Inflammatory macrophage treated with lipopolysaccharide for 1 hour (primary cell): ENCODE data around the gene TEKT5.
A peak's percentile ranks its signal among the peaks of the same experiment; 100 is the strongest.

Source experiments
- DNase-seq, 2 donors: peaks; one replicate each; pipeline ENCODE4 v3.0.0-alpha.2; 2020 to 2022

The TEKT5 gene

DNA sequence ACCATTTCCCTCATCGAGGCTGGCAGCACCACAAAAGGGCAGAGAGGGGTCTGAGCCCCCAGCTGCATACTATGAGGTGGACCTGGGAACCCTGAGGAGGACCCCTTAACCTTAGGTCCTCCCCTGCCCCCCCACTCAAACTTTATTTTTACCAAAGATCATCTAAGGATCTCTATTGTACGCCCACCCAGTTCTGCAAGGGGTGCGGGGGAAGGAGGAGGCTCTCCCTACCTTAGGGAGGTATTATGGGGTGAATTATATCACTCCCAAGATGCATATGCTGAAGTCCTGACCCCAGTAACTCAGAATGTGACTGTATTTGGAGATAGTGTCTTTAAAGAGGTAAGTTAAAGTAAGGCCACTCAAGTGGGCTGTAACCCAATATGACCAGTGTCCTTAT is 87.6 kb downstream of the TEKT5 start:
- DNase-seq: no peak

DNA sequence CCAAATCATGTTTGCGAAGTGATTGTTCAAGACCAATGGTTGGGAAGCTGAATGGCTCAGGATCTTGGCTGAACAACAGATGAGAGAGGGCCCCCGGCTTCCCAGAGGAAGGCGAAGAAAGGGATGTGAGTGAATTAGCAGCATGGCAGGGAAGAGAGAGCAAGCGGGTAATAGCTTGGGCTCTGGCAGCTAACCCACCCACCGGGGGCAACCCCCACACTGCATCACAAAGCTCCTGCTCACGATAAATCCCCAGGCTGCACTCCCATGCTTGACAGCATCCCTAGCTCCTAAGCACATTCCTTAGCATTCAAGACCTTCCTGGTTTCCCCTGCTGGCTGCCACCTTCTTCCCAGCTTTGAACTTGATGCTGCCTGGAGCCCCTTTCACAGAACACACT is 88.1 kb downstream of the TEKT5 start:
- DNase-seq: no peak

DNA sequence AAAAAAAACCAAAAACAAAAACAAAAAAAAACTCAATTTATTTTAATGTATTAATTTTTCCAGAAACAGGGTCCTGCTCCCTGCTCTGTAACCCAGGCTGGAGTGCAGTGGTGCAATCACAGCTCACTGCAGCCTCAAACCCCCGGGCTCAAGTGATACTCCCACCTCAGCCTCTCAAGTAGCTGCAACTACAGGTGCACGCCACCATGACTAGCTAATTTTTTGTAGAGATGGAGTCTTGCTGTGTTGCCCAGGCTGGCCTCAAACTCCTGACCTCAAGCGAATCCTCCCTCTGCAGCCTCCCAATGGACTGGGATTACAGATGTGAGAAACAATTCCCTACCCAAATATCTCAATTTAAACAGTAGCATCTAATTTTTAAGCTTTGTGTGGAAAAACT is 89.1 kb downstream of the TEKT5 start:
- DNase-seq: no peak

DNA sequence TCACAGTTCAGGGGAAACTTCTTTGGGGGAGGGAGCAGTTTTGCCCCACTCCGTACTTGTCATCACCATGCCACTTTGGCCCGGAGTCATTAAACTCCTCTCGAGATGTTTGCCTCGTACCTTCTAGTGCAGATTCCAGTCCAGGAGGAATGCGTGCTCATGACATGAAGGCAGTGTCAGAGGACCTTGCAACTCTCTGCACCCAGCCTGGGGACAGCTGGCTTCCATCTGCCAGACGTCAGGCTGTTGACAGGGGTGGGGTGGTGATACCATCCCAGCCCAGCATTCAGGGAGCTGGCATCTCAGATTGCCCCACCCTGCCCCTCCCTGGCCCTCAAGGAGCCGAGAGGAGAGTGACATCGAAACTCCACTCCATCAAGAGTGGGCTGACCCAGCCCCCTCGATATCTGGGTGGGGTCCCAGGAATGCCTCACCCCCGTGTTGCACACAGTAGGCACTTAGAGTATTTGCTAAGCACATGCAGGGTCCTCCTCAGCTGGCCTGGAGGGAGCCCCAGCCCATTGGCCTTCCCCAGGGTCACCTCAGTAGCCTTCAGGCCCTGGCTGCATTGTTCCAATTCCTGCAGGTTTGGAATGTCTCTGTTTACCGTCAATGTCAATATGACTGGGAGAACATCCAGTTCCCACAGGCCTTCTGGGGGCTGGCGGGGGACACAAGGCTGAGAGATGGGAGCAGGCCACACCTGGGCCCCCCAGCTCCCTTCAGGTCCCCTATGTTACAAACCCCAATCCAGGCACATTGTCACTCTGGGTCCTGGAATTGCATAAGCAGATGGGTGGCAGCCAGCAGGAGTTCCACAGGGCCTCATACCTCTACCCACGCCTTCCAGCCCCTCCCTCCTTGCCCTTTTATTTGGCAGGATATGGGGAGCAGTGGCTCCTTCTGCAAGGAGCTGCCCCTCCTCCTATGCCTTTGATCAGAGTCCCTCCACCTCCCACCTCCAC is 93.0 kb downstream of the TEKT5 start:
- no peak for DNase-seq

DNA sequence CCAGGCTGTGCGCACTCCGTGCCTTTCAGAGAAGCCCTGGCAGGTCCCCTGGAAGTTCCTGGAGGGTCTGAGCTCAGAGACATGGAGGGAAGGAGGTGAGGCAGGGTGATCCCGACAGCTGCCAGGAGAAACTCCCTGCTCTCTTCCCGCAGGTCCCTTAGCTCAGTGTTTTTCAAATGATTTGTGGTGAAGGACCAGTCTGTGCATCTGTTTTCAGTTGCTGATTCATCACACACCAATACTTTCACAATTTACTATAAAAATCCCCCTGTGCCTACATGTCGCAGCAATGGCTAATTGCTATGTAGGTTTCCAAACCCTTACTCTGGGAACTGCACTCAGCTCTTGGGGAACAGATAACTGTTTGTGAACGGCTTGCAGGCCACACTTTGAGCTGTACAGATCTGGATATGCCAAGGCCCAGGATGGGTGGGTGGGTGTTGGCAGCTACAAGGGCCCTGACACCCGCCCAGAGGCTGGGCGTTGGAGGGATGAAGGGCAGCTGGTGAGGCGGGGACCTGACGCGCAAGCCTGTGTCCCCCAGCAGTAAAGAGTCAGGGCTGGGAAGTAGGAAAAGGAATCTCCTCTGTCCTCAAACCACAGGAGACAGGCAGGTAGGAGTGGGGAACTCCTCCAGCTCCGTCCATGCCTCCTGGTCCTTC is 93.8 kb downstream of the TEKT5 start:
- peak in 1 of 2 donors; percentile 10 for DNase-seq

DNA sequence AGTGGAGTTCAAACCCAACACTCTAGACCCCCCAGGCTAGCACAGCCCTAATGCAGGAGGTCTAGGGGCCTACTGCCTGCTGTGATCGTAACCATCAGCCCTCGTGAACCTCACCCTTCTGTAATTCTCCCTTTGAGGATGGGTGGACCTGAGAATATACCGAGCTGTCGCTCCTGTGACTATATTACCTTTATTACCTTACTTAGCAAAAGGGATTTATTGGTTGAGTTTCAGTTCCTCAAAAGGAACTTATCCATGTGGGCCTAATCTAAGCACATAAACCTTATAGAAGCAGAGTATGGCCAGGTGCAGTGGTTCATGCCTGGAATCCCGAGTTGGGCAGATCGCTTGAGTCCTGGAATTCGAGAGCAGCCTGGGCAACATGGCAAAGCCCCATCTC is 95.1 kb downstream of the TEKT5 start:
- no peak for DNase-seq

DNA sequence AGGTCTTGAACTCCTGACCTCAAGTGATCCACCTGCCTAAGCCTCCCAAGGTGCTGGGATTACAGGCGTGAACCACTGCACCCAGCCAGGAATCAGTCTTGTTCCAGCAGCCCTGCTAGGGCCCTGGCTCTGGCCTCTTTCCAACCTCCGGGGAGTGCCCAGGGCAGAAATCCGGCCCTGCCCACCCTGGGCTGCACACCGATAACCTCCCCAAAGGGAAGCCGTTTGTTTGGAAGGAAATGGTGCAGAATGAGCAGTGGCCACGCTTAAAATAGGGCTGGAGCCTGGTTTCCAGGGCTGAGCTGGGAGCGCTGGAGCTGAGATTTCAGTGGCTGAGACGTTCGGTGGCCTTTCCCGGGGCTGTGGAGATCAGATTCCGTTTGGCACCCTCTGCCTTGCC is 96.6 kb downstream of the TEKT5 start:
- no peak for DNase-seq

DNA sequence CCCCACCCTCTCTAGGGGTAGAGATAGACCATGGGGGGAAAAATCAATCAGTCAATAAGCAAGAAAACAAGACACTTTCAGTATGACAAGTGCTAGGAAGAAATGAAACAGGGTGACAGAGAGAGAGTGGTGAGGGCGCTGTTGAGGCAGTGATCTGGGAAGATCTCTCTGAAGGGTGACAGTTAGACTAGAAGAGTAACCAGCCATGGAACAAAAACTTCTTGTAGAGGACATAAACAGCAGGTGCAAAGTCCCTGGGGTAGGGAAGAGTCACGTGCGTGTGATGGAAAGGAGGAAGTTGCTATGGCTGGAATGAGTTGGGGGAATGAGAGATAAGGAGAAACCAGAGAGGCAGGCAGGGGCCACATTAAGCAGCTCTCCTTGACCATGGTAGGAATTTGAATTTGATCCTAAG is 97.5 kb downstream of the TEKT5 start:
- DNase-seq: no peak

DNA sequence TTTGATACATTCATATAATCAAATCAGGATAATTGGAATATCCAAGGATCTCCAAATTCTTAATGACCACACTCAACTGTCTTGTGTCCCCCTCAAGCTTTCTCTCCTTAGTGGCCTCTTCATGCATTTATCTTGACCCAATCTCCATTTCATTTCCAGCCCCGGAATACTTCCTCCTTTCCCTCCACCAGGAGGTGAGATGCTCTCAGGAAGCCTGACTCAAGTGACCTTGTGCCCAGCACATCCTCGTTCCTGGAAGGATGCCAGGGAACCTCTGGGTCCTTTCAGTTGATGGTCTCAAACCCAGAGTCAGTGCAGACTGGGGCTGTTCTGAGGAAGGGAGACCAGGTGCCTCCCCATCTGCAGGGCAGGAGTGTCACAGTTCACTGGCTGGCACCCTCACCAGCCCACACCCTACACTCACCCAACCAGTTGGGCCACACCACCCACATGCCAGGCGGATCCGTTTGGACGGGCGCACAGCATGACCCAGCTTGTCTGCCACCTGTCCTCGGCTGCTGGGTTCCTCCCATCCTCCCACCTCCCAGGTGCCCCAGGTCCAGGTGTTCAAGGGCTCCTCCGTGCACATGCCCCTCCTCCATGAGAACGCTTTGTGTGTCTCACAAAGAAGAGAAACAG is 100.3 kb downstream of the TEKT5 start:
- no peak for DNase-seq

DNA sequence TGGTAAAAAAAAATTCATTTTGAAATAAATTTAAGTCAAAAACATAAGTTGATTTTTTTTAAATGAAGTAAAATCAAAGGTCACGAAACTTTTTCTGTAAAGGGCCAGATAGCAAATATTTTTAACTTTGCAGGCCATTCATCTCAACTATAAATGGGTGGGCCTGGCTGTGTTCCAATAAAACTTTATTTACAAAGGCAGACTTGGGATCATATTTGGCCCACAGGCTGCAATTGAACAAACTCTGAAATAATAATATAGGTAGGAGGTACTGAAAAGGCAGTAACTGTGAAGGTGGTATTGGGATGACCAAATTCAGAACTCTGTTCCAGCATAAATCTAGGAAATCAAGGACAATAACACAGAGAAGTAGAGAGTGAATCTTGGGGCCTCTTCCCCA is 102.1 kb downstream of the TEKT5 start:
- DNase-seq: no peak

DNA sequence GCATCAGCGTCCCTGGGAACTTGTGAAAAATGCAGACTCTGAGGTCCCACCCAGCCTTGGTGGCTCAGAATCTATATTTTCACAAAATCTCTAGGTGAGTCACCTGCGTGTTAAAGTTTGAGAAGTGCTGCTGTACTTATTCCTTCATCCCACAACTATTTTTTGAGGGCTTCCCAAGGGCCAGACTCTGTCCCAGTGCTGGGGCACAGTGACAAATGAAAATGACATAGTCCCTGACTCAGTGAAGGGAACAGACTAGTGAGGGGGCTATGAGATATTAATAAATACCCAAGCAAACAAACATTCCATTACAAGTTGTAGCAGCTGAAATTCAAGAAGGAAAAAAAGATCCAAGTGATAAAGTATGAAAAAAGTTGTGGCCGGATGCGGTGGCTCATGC is 104.4 kb downstream of the TEKT5 start:
- DNase-seq: no peak

DNA sequence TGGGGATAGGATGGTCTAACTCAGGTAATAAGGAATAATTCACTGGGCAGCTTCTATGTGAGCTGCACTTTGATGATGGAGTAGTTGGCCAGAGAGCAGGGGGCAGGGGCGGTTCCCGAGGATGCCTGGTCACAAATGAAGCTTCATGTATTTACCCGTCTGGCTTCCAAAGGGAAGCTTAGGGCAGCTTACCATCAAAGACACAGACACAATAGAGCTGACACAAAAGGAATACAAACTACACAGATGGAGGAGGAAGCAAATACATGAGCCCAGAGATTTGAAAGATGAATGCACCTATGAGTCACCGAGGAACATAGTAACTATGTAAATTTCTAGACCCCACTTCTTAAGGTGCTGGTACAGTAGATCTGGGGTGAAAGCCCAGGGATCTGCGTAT is 105.6 kb downstream of the TEKT5 start:
- DNase-seq: no peak

DNA sequence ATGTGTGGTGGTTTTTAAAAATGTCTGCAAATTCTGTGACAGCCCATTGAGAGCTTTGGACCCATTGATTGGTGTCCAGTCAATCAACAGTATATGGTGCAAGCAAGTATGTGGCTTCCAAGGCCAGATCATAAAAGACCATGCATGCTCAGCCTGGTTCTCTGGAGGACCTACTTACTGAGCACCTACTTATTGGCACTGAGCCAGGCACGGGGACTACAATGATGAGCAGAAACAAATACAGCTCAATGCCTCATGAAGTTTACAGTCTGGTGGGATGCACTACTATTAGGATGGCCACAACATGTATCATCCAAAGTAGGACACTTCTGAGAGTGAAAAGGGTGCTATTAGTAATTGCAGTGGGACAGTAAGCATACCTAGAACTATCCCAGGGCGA is 107.1 kb downstream of the TEKT5 start:
- no peak for DNase-seq

DNA sequence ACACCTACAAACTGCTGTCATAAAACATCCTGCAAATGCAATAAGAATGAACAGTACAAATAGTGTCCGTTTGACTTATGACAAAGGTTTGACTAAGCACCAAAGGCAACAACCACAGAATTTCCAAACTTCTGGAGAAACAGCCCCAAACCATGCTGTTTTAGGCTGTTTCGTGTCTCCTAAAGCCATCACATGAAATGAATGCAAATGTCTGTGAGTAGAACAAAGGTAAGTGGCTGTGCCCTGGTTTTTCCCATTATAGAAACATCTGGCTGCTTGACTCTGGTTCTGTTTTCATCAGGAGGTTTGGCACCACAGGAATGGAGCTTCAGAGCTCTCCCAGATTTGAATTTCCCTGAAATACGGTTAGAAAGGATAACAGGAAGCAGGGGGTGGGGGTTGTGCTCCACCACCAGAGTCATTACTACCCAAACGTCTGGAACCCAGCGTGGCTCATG is 109.7 kb downstream of the TEKT5 start:
- peak in 1 of 2 donors; percentile 11 for DNase-seq

DNA sequence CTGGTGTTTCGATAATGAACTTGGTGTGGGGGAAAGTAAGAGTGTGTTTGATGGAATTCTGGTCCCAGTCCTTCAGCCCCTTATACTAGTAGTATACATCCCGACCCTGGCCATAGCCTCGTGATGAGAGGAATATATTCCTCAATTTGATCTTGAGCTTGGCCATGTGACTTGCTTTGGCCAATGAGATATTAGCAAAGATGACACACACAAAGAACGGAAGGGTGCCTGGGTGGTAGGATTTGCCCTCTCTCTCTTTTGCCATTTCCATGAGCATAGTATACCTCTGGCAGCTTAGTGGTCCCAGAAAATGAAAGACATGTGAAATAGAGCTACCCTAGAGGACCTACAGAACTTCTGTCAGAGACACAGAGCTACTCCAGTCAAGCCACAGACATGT is 111.5 kb downstream of the TEKT5 start:
- no peak for DNase-seq

DNA sequence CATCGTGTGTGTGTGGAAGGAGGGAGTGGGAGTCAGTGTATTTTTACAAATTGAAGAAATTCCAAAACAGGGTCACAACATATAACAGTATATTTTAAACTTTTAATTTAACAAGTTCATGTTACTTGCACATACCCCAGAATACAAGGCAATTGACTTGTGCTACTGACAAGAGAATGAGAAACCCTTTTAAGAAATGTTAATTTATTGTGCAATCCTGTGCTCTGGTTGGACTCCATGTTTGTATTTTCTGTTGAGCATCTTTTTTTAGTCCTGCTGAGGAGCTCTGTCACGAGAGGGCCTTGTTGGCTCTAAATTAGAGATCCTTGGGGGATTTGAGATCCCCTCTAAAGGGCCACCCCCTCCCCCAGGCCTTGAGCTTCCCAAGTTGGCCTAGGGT is 113.2 kb downstream of the TEKT5 start:
- no peak for DNase-seq

DNA sequence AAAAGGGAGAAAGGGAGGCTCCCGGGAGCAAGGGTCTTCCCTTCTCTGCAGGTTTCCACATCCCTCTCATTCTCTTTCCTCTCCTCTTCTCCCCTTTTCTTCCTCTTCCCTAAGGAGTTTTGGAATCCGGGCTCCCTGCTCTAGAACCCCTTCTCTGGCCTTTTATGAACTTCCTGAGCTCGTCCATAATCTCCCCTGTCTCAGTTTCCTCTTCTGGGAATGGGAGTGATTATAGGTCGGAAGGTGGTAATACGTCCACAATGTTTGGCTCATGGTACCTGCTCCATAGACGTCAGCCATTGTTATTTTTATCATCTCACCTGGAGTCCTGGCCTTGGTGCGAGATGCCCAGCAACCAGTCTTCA is 113.9 kb downstream of the TEKT5 start:
- no peak for DNase-seq

DNA sequence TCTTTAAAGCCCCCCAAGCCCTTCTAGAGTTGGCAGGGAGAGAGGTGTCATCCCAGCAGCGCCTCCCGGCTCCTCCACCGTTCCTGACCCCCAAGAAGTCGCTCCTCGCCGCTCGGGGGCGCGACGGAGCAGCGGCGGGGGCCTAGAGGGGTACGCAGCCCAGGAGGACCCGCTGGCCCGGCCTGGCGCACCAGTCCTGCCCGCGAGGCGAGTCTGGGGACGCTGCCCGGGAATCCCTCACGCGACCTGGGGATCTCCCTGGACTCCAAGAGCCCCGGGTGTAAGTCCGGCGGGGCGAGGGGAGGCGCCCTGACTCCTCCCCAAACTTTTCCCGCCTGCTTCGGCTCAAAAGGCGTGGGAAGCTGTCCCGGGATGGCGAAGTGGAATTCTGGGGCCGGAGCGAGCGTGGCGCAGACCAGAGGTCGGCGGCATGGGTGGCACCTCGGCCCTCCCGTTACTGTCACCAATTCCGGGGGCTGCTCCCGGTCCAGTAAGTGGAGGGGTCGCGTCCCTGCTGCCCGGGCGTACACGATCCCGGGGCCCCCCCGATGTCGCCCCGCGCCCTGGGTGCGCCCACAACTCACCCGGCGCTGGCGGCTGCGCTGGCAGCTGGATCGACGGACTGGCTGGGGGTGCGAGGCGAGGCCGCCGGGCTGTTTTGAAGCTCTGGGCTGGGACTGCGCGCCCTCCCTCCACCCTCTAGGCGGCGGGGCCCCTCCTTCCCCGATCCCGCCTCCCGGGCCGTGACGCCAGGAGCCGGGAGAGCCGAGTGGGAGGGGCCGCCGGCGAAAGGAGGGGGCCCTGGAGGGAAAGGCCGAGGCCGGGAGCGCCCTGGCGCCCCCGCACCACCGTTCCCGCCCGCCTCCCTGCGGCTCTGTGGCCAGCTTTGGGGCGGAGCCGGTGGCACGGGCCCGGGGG is 114.5 kb downstream of the TEKT5 start, which contains the start of gene EMP2:
Gene EMP2, minus strand, starts transcription at position 634 of the 918 bp plus-strand sequence. CDS start 32,981 bp downstream, outside the sequence.
- peak; percentile 44 to 64 for DNase-seq

DNA sequence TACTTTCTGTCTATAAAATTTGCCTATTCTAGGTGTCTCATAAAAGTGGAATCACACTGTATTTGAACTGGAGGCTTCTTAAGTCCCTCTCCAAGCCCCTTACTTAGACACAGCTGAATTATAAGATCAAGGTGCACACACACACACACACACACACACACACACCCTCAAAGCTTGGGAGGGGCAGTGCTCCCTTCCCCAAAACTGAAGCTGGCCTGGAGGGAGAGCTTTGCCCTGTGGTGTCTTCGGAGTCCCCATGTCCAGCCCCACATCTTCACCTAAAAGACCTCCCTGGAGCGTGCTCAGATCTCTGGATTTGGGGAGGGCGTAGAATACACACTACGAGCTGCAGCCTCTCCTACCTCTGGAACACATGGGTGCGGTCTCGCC is 115.2 kb downstream of the TEKT5 start:
- no peak for DNase-seq

DNA sequence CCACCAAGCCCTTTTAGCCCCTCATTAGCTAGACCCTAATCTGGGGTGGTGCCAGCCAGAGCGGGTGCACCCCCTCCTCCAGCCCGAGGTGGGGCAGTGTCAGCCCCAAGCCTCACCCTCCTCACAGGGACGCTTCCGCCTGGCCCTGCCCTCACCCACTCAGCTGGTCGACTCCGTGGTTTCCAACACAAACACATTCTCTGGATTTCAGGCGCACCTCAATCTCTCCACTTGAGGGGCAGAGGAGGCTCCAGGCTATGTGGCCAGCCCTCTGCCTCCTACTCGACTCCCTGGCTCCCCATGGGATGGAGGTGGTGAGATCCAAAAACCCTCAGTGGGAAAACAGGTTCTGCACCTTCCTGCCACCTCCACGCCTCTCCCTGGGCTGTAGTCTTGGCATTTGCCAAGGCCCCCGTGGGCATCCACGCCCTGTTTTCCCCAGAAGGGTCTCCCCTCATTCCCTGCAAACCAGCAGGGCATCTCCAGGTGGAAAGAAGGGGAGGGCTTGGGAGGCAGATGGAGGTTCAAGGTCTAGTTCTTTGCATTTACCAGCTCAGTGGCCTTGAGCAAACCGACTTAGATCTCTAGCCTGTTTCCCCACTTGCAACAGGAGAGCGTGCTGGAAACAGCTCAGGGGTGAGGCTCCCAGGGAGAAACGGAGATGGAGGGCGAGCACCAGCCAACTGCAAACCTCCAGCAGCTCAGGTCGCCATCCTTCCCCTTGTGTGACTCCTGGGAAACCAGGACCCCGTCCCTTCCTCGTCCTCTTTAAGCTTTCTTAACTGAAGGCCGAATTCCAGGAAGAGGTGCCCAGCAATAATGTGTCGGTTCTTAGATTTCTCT is 116.0 kb downstream of the TEKT5 start:
- no peak for DNase-seq
